Stimulated activated CD4-positive, alpha-beta T cell treated with anti-CD3 and anti-CD28 coated beads, Interleukin-1b, Interleukin-23, amount 100 ng/mL, for 4 hours (primary cell): ENCODE data around the gene DZIP1L.
"Not testable (repeated sequence)": the region's sequence is repeated elsewhere in the genome, so short reads cannot be mapped to it uniquely, and the experiment has no call there.

Experiments
- DNase-seq, 2 donors: peaks; one replicate each; pipeline ENCODE4 v3.0.0-alpha.2; 2020; ENCODE audit warnings: low read depth in 2 of 2

The DZIP1L gene, protein sequence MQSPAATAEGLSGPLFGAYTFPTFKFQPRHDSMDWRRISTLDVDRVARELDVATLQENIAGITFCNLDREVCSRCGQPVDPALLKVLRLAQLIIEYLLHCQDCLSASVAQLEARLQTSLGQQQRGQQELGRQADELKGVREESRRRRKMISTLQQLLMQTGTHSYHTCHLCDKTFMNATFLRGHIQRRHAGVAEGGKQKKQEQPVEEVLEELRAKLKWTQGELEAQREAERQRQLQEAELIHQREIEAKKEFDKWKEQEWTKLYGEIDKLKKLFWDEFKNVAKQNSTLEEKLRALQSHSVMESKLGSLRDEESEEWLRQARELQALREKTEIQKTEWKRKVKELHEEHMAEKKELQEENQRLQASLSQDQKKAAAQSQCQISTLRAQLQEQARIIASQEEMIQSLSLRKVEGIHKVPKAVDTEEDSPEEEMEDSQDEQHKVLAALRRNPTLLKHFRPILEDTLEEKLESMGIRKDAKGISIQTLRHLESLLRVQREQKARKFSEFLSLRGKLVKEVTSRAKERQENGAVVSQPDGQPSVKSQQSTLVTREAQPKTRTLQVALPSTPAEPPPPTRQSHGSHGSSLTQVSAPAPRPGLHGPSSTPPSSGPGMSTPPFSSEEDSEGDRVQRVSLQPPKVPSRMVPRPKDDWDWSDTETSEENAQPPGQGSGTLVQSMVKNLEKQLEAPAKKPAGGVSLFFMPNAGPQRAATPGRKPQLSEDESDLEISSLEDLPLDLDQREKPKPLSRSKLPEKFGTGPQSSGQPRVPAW

DNA sequence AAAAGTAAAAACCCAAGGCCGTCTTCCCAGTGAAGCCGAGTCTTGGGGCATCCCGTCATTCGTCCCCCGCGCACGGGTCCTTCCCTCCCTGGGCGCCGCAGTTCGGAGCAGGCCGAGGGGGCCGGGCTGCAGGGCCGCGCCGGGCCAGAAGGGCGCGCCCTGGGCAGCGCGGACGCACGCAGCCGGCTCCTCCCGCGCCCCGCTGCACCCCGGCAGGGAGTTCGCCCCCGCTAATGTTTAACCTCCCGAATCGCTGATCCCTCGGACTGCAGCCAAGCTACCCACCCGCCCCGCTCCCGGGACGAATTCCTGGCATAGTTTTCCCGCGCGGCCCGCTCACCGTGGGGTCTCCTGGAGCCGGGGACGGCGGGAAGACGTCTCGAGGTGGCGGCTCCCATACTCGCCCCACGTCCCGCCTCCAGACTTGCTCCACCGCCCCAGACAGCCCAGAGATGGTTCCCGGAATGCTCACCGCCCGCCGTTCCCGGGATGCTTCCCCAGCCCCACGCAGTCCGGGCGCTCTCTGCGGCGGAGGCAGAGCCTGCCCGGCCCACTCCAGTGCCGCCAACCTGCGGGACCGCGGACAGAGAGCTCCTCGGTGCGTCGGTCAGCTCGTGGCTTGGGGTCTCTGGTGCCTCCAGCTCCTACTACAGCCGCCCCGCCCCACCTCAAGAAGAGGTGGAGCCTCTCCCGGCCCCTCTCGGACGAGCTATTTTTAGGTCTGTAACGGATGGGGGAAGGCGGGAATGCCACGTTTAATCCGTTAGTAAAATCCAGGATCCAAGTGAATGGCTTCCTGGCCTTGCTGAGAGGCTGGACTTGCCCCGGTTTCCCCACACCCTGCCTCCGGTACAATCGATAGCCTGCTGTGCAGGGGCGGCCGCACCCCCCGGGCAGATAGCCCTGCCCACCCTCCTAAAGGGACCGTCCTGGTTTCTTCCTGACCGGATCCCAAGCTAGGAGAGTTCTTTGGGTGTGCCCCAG, at the start of gene DZIP1L:
TSS of gene DZIP1L (minus strand) at position 621 of the 984 bp plus-strand sequence. CDS start 11,637 bp downstream, outside the sequence.
- DNase-seq, result peak in 1 of 2 donors; percentile 31

DNA sequence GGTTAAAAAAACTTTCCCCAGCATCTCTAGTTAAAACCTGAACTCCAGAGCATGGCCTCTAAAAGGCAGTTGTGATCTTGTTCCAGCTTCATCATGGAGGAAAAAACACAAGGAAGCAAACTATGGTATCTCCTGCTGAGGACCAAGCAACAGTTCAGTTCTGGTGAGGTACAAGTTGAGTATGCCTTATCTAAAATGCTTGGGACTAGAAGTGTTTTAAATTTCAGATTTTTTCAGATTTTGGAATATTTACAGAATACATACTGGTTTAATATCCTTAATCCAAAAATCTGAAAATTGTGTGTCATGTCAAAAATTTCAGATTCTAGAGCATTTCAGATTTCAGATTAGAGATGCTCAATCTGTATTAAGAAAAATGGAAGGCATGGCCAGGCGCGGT, 49.7 kb upstream of the DZIP1L start:
- no peak for DNase-seq

DNA sequence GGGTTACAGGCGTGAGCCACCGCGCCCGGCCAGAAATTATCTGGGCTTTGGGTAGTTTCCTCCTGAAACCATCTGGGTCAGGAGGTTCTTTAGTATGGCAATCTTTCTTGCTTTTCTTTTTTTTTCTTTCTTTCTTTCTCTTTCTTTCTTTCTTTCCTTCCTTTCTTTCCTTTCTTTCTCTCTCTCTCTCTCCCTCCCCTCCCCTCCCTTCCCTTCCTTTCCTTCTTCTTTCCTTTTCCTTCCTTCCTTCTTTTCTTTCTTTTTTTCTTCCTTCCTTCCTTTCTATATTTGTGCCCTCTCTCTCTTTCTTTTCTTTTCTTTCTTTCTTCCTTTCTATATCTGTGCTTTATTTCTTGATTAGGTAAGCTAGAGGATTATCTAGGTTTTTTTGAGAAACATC, 42.3 kb upstream of the DZIP1L start:
- no peak for DNase-seq

DNA sequence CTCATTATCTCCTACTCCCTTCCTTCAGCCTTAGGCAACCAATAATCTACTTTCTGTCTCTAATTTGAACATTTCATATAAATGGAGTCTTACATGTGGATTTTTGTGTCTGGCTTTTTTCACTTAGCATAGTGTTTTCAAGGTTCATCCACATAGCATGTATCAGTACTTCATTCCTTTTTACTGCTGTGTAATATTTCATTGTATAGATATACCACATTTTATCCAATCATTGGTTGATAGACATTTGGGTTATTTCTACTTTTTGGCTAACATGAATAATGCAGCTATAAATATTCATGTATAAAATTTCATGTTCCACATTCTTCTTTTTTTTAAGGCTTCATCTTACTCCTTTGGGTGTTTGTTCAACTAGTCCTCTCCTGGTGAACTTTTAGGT, 39.1 kb upstream of the DZIP1L start:
- DNase-seq, result no peak

DNA sequence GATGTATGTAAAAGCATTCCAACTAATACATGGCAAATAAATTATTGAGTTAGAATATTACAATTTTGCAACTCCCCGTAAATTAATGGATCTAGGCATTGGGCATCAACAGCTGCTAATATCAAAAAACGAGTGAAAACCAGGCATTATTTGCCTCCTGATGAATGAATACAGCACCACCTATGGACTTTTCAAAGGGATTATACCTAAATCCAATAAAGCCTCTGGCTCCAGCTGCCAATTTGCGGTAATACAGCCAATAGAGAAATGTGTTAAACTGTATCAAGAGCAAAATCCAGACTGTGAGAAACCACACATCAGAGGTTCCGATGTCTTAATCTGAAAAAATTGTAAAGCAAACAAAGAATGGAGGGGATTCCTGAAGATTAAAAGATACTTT, 33.1 kb upstream of the DZIP1L start:
- DNase-seq, result no peak

DNA sequence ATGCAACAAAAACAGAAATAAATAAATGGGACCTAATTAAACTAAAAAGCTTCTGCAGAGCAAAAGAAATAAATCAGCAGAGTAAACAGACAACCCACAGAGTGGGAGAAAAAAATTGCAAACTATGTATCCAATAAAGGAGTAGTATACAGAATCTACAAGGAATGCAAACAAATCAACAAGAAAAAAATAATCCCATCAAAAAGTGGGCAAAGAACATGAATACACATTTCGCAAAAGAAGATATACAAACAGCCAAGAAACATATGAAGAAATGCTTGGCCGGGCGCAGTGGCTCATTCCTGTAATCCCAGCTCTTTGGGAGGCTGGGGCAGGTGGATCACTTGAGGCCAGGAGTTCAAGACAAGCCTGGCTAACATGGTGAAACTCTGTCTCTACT, 26.8 kb upstream of the DZIP1L start:
- DNase-seq, result not testable (repeated sequence)

DNA sequence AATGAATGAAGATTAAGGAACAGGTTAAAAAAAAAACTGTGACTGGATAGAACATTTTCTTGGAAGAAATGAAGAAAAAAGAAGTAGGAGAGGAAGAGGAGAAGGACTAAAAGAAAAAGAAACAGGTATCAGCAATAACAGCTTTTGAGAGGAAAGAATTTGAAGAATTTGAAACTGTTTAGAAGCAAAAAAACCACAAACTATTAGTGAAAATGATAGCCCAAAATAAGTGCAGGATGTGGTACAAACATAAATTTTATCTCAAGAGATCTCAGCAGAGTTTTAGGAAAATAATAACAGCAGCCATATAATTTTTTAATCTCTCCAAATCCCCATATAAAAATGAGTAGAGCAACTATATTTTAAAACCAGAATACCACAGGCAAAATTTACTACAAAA, 25.5 kb upstream of the DZIP1L start:
- no peak for DNase-seq

DNA sequence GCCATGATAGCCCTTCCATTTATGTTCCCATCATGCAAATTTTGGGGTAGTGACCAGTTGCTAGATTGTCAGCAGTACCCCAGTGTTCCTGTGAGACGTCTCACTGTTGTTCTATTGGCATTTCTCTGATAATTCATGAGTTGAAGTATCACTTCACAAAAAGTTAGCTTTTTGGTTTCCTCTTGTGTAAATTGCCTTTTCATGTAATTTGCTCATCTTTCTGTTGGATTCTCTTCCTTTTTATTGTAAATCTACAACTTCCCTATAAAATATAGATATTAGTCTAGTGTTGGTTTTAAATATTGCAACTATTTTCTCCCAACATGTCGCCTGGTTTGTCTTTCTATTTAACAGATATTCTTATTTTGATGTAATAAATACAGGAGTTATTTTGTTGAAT, 24.3 kb upstream of the DZIP1L start:
- DNase-seq, result no peak

DNA sequence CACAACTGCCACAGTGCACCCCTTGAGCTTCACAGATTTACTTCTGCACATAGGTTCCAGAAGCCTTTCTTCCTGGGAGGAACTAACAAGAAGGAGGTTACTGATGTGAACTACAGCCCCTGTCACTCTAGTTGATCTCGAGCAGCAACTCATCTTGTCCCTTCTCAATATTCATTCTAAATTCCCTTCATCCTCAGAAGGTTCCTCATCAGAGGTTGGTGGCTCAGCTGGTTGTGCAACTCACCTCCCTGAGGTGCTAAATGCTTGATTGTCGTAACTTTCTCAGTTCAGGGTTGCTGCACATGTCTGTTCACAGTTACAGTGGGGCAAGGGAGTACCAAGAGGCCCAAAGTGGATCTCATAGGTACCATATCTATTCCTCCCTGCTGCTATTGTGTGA, 22.5 kb upstream of the DZIP1L start:
- DNase-seq, result no peak

DNA sequence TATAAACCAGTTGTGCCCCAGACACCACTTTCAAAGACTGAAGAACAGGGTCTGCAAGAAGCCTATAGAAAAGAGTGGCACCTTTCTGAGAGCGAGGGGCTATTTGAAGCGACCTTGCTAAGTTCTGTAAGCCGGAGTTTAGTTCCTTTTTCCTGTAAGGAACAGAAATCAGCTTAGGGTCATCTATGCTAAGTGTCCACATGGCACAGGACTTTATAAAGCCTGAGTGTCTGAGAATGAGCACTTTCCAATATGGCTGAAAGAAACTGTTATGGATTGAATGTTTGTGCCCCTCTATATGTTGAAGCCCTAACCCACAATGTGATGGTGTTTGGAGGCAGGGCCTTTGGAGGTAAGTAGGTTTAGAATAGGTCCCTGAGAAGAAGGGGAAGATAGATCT, 20.8 kb upstream of the DZIP1L start:
- DNase-seq, result no peak

DNA sequence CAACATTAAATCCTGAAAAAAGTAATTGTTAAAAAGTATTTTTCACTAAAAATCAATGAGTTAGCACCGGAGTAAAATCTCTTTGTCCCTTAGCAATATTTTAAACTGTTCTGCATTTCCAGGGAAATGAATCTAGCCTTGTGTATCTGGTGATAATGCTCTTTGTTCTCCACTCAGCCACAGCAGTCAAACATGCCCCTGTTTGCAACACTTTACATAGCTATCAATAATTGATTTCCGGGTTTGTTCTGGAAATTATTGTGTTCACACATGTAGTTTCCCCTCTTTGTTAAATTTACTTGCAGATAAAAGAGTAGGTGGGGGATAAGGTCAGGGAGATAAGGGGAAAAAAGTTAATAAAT, 20.4 kb upstream of the DZIP1L start:
- no peak for DNase-seq

DNA sequence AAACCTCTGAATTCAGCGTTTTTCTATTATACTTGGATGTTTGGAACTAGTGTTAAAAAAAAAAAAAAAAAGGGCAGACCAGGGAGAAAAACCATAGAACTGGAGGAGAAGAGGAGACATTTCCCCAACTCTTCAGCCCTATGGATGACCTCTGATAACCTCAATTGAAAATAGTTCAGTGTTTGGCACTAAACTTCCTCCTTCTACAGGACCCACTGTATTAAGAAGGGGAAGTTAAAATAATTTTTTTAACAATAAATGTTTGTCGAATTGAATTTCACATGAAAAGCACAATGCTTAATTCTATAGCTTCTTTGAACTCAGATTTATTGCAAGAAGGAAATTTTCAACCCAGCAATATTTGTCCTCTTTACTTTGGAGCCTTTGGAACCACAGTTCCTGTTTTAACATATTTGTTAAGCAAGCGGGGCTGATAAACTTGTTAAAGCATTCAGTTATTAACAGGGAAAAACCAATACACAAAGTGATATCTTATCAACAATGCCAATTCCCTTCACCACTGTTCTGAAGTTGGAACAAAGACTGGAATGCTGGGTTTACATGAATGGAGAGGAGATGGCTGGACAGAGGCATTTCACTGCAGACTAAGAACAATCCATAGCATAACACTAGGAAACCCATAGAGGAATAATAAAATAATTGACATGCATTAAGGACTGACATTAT, 19.9 kb upstream of the DZIP1L start:
- no peak for DNase-seq

DNA sequence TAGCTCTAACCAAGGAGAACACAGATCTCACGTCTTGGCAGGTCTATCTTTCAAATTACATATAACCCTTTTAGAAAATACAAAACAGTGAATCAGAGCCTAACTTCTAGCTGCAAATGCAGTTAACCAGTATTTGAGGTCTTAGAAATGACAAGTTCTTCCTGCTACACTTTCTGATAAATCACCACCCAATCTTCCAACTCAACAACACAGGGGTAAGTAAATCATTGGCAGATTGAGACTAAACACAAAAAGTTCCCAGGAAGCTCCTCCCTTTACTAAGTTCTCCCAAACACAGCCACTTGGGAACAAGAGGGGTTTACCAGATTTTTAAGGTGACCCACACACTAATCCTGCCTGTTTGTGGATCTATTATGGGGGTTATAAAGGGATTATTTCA, 16.8 kb upstream of the DZIP1L start, which contains the start of gene A4GNT:
TSS of gene A4GNT (minus strand) at position 152 of the 400 bp plus-strand sequence. CDS start 1,134 bp downstream, outside the sequence.
- DNase-seq, result no peak

DNA sequence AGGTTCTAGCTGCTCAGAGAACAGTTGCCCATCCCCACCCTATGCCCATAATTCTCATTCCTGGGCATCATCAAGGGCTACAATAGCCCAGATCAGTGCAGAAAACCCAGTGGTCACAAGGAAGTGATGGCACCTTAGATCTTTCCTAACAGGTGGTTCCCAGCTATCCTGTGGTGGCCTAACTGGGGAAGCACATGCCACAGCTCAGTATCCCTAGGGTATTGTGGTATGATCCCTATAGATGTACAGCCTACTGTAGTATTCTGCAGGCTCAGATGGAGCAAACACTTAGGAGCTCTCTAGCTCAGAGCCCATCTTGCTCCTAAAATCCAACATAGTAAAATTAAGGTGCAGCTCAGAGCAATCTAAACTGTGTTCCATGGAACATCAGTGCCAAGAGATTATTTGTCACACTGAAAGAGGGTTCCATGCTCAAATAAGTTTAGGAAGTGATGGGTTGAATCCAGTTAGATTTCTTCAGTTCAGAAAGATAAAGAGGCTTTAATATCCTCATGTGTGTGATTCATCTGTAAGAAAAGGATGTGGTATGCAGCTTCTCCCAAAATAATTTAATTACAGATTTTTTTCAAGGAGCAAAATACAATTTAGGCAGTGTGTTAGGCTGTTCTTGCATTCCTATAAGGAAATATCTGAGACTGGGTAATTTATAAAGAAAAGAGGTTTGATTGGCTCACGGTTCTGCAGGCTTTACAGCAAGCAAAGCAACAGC, 12.4 kb upstream of the DZIP1L start:
- no peak for DNase-seq

DNA sequence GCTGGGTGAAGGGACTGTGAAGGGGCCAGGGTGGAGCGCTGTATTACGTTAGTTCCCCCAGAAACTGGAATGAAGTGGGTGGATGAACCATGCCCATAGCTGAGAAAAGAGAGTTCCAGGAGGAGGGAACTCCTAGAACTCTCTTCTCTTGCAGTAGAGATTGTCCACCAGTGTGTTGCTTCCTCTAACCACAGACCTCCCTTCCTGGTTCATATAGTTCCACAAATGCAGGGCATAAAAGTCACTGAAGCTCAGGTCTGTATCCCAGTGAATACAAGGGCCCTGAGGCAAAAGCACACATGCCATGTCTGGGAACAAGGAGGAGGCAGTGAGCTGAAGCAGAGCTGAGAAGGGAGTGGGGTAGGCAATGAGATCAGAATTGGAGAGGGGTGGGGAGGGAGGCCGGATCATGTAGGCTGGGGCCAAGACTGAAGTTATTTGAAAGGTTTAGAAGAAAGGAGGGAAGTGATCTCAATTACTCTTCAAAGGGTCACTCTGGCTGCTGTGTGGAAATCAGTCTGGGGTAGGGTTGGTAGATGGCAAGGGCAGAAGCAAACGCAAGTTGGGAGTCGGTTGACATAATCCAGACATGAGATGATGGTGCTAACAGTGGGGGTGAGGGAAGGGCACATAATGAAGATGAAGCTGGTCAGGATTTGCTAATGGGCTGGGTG, 10.3 kb upstream of the DZIP1L start:
- DNase-seq, result no peak

DNA sequence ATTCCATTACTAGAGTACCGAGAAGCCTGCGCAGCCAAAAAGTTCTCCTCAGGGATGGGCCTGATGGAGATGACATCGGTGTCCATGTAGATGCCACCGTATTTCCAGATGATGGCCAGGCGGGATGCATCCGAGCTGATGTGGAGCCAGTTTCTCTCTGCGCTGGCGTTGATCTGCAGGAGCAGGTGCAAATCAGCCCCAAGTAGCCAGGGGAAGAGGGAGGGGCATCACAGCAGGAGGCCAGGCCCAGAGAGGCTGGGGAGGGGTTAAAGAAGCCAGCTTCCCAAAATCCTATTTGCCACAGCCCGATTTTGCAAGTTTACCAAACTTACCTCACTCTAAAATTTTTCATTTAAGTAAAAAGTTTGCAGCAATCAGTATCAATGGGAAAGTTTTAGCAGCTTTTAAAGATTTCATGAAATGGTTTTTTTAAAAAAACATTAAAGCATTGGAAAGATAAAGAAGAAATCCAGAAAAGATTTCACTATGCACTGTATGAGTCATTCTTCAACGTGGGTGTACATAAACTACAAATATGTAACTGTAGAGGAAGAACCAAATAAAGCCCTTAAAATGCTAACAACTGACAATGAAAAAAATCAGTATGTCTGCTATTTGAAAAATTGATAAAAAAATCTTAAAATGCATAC, 9.4 kb upstream of the DZIP1L start:
- no peak for DNase-seq

DNA sequence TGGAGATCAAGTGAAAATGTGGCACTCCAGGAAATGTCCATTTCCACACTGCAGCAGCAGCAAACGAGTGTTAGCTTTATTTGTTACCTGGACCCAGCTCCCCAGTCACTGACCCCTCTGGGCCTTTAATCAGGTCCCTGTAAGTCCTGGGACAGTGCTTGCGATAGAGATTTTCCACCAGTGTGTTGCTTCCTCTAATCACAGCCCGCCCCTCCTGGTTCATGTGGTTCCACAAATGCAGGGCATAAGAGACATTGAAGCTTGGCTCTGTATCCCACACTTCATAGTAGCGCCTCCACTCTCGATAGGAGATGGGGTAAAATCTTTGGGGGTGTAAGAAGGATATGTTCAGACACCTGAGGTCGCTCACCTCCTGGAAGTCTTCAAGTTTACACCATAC, 8.8 kb upstream of the DZIP1L start:
- DNase-seq, result no peak

DNA sequence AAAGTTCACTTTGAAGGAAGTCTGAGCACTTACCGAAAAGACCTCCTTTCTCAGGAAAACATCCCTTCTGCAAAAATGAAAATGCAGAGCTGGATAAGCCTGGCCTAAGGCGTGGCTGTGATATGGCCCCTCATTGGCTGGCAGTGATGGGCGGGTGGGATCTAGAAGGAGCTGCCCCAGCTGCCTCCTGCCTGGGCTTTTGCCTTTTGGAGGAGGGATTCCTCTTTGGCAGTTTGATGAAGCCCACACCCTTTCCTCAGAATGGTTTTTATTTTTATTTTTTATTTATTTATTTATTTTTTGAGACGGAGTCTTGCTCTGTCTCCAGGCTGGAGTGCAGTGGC, 4.0 kb upstream of the DZIP1L start:
- no peak for DNase-seq

DNA sequence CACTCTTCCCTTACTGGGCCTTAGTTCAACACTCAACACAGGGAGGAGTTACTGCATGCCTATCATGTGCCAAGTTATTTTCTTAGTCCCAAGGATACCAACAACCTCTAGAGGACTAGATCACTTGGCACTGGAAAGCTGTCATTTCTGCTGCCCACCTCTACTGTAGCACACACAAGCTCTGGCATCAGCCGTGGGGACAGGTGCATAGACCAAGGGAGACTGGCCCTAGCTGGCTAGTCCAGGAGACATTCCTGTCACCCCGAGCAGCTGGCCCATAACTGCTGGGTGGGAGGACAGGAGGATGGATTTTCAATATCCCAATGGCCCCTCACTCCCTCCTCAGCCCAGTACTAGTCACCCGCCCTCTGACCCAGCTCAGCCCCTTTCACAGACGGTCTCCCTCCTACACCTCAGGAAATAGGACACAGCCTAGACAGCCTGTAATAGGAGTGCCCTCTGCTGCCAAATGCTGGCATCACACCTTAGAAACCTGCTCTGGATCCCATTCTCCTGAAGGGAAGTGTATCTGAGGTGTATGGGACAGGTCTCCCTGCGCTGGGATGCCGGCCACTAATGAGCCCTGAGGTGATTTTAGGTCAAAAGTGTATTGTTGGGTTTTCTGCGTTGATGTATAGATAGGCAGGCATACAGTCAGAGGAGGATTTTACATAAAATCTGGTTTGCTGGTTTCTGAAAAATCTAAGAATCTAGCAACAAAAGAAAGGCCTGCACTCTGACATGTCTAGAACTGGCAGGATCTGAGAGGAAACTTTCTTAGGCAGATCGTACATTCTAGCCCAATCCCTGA, 3.4 kb upstream of the DZIP1L start:
- peak; percentile 30 to 35 for DNase-seq
